BLaER1 treated with 17β-estradiol and CSF1 and Interleukin-3, amounts not matched to agents 10 nM and 100 nM (cell line): ENCODE results near the gene C1orf159.
A peak's percentile ranks its signal among the peaks of the same experiment; 100 is the strongest.
"Not testable (repeated sequence)": the region's sequence is repeated elsewhere in the genome, so short reads cannot be mapped to it uniquely, and the experiment has no call there.

ENCODE experiments used
- H3K27ac ChIP-seq, 11 experiments: shearing (Covaris generic); formaldehyde crosslinking; 2 replicates each; pipeline ENCODE4 v1.8.1; 2022
- H3K27me3 ChIP-seq, 11 experiments: shearing (Covaris generic); formaldehyde crosslinking; 2 replicates each; pipeline ENCODE4 v1.8.1; 2022
- H3K36me3 ChIP-seq, 11 experiments: shearing (Covaris generic); formaldehyde crosslinking; 2 replicates each; pipeline ENCODE4 v1.8.1; 2022
- H3K4me1 ChIP-seq, 10 experiments: shearing (Covaris generic); formaldehyde crosslinking; 2 replicates each; pipeline ENCODE4 v1.8.1; 2022
- H3K4me2 ChIP-seq, 11 experiments: shearing (Covaris generic); formaldehyde crosslinking; 2 replicates each; pipeline ENCODE4 v1.8.1; 2022
- H3K4me3 ChIP-seq, 10 experiments: shearing (Covaris generic); formaldehyde crosslinking; 2 replicates each; pipeline ENCODE4 v1.8.1; 2022
- H3K9ac ChIP-seq, 11 experiments: shearing (Covaris generic); formaldehyde crosslinking; 2 replicates each; pipeline ENCODE4 v1.8.1; 2022
- H3K9me3 ChIP-seq, 11 experiments: shearing (Covaris generic); formaldehyde crosslinking; replicated peaks in 1 of 11; 2 replicates each; pipeline ENCODE4 v1.8.1; 2022
- H4K20me1 ChIP-seq, 11 experiments: shearing (Covaris generic); formaldehyde crosslinking; 2 replicates each; pipeline ENCODE4 v1.8.1; 2022
- Cebpa-rat ChIP-seq, 11 experiments: shearing (Covaris generic); IDR thresholded peaks; 2 replicates each; pipeline ENCODE4 v1.8.1; 2022

The C1orf159 gene

DNA sequence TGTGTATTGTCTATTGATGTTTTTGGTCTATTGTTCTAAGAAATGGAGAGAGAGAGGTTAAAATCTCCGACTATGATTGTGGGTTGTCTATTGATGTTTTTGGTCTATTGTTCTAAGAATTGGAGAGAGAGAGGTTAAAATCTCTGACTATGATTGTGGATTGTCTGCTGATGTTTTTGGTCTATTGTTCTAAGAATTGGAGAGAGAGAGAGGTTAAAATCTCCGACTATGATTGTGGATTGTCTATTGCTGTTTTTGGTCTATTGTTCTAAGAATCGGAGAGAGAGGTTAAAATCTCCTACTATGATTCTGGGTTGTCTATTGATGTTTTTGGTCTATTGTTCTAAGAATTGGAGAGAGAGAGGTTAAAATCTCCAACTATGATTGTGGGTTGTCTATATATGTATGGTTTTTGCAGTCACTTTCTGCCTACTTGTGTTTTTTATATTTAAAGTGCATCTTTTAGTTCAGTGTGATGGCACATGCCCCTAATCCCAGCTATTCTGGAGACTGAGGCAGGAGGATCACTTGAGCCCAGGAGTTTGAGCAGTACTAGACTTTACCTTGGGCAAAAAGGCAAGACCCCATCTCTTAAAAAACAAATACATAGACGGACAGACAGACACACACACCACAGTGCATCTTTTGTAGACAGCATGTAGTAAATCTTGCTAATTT lies 16.2 kb downstream of the C1orf159 start:
- Histone ChIP-seq H3K9ac (no peak overlapping the region), H3K27ac (no peak overlapping the region), H3K4me2 (no peak overlapping the region), H3K9me3 (peaks cover 16 to 40% (median 32%) of the 10 kb centered on the region in 11 experiments), H3K36me3 (peaks cover 0 to 37% (median 26%) of the 10 kb centered on the region in 11 experiments; a peak in 20 of 22 replicates), H4K20me1 (peaks cover 0 to 29% (median 13%) of the 10 kb centered on the region in 11 experiments; a peak in 11 of 22 replicates), H3K27me3 (no peaks in the 10 kb centered on the region), H3K4me1 (peaks cover 13 to 30% (median 19%) of the 10 kb centered on the region in 10 experiments), H3K4me3 (peak overlapping the region in 1 of 10 experiments; percentile 7; a peak in 2 of 20 replicates)
- TF ChIP-seq Cebpa-rat (IDR thresholded peaks at IDR 0.05) = no peak

GRCh38 chr1:1098681-1099421 lies 17.0 kb downstream of the C1orf159 start:
- Histone ChIP-seq H3K4me1 (peaks cover 5 to 29% (median 15%) of the 10 kb centered on the region in 10 experiments), H3K4me2 (peak overlapping the region in 1 of 11 experiments; percentile 31; a peak in 1 of 22 replicates), H3K9ac (no peak overlapping the region), H3K27ac (no peak overlapping the region), H3K4me3 (no peak overlapping the region), H4K20me1 (peaks cover 0 to 25% (median 10%) of the 10 kb centered on the region in 11 experiments; a peak in 11 of 22 replicates), H3K36me3 (peaks cover 0 to 37% (median 26%) of the 10 kb centered on the region in 11 experiments; a peak in 20 of 22 replicates), H3K9me3 (peaks cover 16 to 40% (median 32%) of the 10 kb centered on the region in 11 experiments), H3K27me3 (no peaks in the 10 kb centered on the region)
- no peak for TF ChIP-seq Cebpa-rat (IDR thresholded peaks at IDR 0.05)

GRCh38 chr1:1096136-1096535 lies 19.8 kb downstream of the C1orf159 start:
- H3K4me3 ChIP-seq, H3K4me2 ChIP-seq, H3K27ac ChIP-seq, H3K9ac ChIP-seq, H3K27me3 ChIP-seq: not testable (repeated sequence)
- Histone ChIP-seq H4K20me1 (peaks cover 0 to 37% (median 25%) of the 10 kb centered on the region in 11 experiments; a peak in 17 of 22 replicates), H3K4me1 (peaks cover 12 to 41% (median 31%) of the 10 kb centered on the region in 10 experiments), H3K9me3 (peaks cover 16 to 31% (median 24%) of the 10 kb centered on the region in 11 experiments), H3K36me3 (peaks cover 0 to 27% (median 21%) of the 10 kb centered on the region in 11 experiments; a peak in 20 of 22 replicates)

DNA sequence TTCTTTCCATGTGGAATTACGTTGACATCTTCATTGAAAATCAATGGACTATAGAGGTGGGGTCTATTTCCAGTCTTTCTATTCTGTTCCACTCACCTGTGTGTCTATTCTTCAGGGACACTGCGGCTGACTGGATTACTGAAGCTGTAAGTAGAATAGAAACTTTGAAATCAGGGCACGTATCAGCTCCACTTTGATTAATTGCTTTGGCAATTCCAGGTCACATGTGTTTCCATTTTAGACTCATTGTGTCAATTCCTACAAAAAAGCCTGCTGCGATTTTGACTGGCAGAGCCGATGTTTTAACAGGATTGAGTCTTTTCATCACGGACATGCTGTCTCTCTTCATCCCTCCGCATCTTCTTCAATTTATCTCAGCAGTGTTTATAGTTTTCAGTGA lies 20.9 kb downstream of the C1orf159 start:
- TF ChIP-seq Cebpa-rat (IDR thresholded peaks at IDR 0.05) = no peak
- 0 out of 22 replicates have a peak, but pooled peaks cover 0 to 2% (median 0%) of the 10 kb centered on the region in 11 experiments for H3K27me3 ChIP-seq
- H3K4me3 ChIP-seq = no peak overlapping the region
- peaks cover 0 to 49% (median 37%) of the 10 kb centered on the region in 11 experiments; a peak in 18 of 22 replicates for H4K20me1 ChIP-seq
- no peak overlapping the region for H3K27ac ChIP-seq
- peaks cover 24 to 52% (median 42%) of the 10 kb centered on the region in 10 experiments for H3K4me1 ChIP-seq
- H3K9me3 ChIP-seq = peaks cover 6 to 20% (median 12%) of the 10 kb centered on the region in 11 experiments
- peaks cover 0 to 15% (median 10%) of the 10 kb centered on the region in 11 experiments; a peak in 15 of 22 replicates for H3K36me3 ChIP-seq
- no peak overlapping the region for H3K4me2 ChIP-seq
- no peak overlapping the region for H3K9ac ChIP-seq

DNA sequence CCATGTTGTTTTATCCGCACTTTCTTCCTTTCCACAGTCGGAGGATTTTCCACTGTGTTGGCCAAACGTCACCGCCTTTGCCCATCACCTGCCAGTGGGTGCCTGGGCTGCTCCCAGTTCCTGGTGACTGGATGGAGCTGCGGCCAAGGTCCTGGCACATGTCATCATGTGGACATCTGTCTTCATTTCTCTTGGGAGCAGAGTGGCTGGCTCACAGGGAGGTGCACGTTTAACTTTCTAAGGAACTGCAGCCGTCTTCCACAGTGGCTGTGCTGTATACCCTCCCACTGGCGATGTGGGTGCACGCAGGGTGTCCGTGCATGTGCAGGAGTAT lies 22.3 kb downstream of the C1orf159 start:
- no peak overlapping the region for H3K4me3 ChIP-seq
- H3K4me2 ChIP-seq = peak overlapping the region; percentile 23 to 96 (median 76); a peak in 20 of 22 replicates
- TF ChIP-seq Cebpa-rat (IDR thresholded peaks at IDR 0.05) = no peak
- H3K4me1 ChIP-seq = peaks cover 29 to 66% (median 56%) of the 10 kb centered on the region in 10 experiments
- 0 out of 22 replicates have a peak, but pooled peaks cover 0 to 4% (median 0%) of the 10 kb centered on the region in 11 experiments for H3K27me3 ChIP-seq
- H3K27ac ChIP-seq = no peak overlapping the region
- peaks cover 0 to 5% (median 0%) of the 10 kb centered on the region in 11 experiments; a peak in 2 of 22 replicates for H3K36me3 ChIP-seq
- H3K9ac ChIP-seq = 0 out of 22 replicates have a peak overlapping the region, but pooled peaks of 1 of the 11 experiments have one; percentile 46
- peaks cover 0 to 62% (median 49%) of the 10 kb centered on the region in 11 experiments; a peak in 18 of 22 replicates for H4K20me1 ChIP-seq
- peaks cover 0 to 6% (median 0%) of the 10 kb centered on the region in 11 experiments; a peak in 6 of 22 replicates for H3K9me3 ChIP-seq

- TF ChIP-seq Cebpa-rat (IDR thresholded peaks at IDR 0.05) = no peak
- Histone ChIP-seq H3K4me3 (no peak overlapping the region), H4K20me1 (peaks cover 0 to 63% (median 49%) of the 10 kb centered on the region in 11 experiments; a peak in 18 of 22 replicates), H3K9me3 (0 out of 22 replicates have a peak, but pooled peaks cover 0 to under 1% (median 0%) of the 10 kb centered on the region in 11 experiments), H3K4me2 (peak overlapping the region; percentile 23 to 96 (median 76); a peak in 20 of 22 replicates), H3K4me1 (peaks cover 29 to 65% (median 59%) of the 10 kb centered on the region in 10 experiments), H3K36me3 (0 out of 22 replicates have a peak, but pooled peaks cover 0 to under 1% (median 0%) of the 10 kb centered on the region in 11 experiments), H3K27me3 (0 out of 22 replicates have a peak, but pooled peaks cover 0 to 4% (median 0%) of the 10 kb centered on the region in 11 experiments), H3K27ac (no peak overlapping the region; a peak in 1 of 22 replicates), H3K9ac (peak overlapping the region in 4 of 11 experiments; percentile 21 to 46 (median 36); a peak in 4 of 22 replicates)
These were observed 22.8 kb downstream of the C1orf159 start for GRCh38 chr1:1092894-1093609.

DNA sequence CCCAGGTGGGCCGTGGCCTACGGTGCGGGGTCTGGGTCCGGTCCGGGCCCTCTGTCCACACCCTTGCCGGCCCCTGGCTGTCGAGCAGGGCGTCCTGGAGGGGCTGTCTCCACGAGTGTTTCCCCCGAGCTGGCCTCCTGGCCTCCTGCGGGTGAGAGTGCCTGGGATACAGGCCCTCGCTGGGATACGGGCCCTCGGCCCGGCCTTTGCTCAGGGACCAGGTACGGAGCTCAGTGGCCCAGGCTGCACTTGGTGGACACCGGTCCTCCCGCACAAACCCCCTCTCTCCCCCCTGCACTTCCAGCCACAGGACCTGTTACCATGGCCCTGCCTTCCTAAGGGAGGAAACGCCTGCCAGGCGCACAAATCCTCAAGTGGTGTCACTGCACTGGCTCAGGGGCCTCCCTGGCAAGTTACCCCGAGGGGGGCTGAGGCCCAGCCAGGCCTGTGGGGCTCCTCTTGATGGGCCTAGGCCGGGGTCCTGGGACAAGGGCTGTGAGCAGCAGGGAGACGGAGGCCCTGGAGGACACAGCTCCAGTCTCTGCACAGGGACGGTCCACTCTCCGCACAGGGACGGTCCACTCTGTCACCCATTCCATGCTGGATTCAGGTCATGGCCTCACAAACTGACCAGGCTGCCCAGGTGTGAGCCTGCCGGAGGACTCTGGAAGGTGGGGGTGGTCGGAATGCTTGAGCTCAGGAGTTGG lies 23.6 kb downstream of the C1orf159 start:
- peaks cover 0 to 8% (median 0%) of the 10 kb centered on the region in 11 experiments; a peak in 2 of 22 replicates for H3K27me3 ChIP-seq
- H3K4me3 ChIP-seq = no peak overlapping the region
- peaks cover 0 to 63% (median 49%) of the 10 kb centered on the region in 11 experiments; a peak in 18 of 22 replicates for H4K20me1 ChIP-seq
- peak overlapping the region; percentile 23 to 96 (median 76); a peak in 21 of 22 replicates for H3K4me2 ChIP-seq
- no peak for TF ChIP-seq Cebpa-rat (IDR thresholded peaks at IDR 0.05)
- no peaks in the 10 kb centered on the region for H3K36me3 ChIP-seq
- no peaks in the 10 kb centered on the region for H3K9me3 ChIP-seq
- H3K9ac ChIP-seq = peak overlapping the region in 7 of 11 experiments; percentile 3 to 49 (median 34); a peak in 7 of 22 replicates
- H3K27ac ChIP-seq = peak overlapping the region in 2 of 11 experiments; percentile 18 to 25; a peak in 3 of 22 replicates
- peaks cover 34 to 67% (median 63%) of the 10 kb centered on the region in 10 experiments for H3K4me1 ChIP-seq
